ENCODE measurements around the gene MX1.

MX1 gene

GRCh38 chr21:41431788-41432548, 5.9 kb downstream of the MX1 start:
- DNase-seq (ENCODE audit: low read depth in 3 of 3, low spot score in 1 of 3): no peak

- no peak for DNase-seq (ENCODE audit: low read depth in 3 of 3, low spot score in 1 of 3)
Observed at GRCh38 chr21:41432562-41433460, 6.8 kb downstream of the MX1 start.

- no peak for DNase-seq (ENCODE audit: low read depth in 3 of 3, low spot score in 1 of 3)
Observed at GRCh38 chr21:41433566-41433965, 7.5 kb downstream of the MX1 start.

- no peak for DNase-seq (ENCODE audit: low read depth in 3 of 3, low spot score in 1 of 3)
Observed at GRCh38 chr21:41435706-41436105, 9.7 kb downstream of the MX1 start.

GRCh38 chr21:41437729-41438128, 11.7 kb downstream of the MX1 start:
- no peak for DNase-seq (ENCODE audit: low read depth in 3 of 3, low spot score in 1 of 3)

GRCh38 chr21:41438425-41439113, 12.5 kb downstream of the MX1 start:
- DNase-seq (ENCODE audit: low read depth in 3 of 3, low spot score in 1 of 3): no peak

GRCh38 chr21:41439248-41439647, 13.2 kb downstream of the MX1 start:
- no peak for DNase-seq (ENCODE audit: low read depth in 3 of 3, low spot score in 1 of 3)

GRCh38 chr21:41441546-41441945, 15.5 kb downstream of the MX1 start:
- no peak for DNase-seq (ENCODE audit: low read depth in 3 of 3, low spot score in 1 of 3)

- DNase-seq (ENCODE audit: low read depth in 3 of 3, low spot score in 1 of 3): no peak
Observed at GRCh38 chr21:41442481-41443186, 16.6 kb downstream of the MX1 start.

GRCh38 chr21:41443562-41443961, 17.5 kb downstream of the MX1 start:
- DNase-seq (ENCODE audit: low read depth in 3 of 3, low spot score in 1 of 3): no peak

- DNase-seq (ENCODE audit: low read depth in 3 of 3, low spot score in 1 of 3): no peak
Observed at GRCh38 chr21:41444703-41445464, 18.8 kb downstream of the MX1 start.

- DNase-seq (ENCODE audit: low read depth in 3 of 3, low spot score in 1 of 3): no peak
Observed at GRCh38 chr21:41445465-41445862, 19.4 kb downstream of the MX1 start.

GRCh38 chr21:41446586-41446985, 20.5 kb downstream of the MX1 start:
- no peak for DNase-seq (ENCODE audit: low read depth in 3 of 3, low spot score in 1 of 3)

GRCh38 chr21:41447356-41447755, 21.3 kb downstream of the MX1 start:
- DNase-seq (ENCODE audit: low read depth in 3 of 3, low spot score in 1 of 3): no peak

GRCh38 chr21:41449613-41450012, 23.6 kb downstream of the MX1 start:
- DNase-seq (ENCODE audit: low read depth in 3 of 3, low spot score in 1 of 3): no peak

- no peak for DNase-seq (ENCODE audit: low read depth in 3 of 3, low spot score in 1 of 3)
Observed at GRCh38 chr21:41451753-41452676, 26.0 kb downstream of the MX1 start.

- no peak for DNase-seq (ENCODE audit: low read depth in 3 of 3, low spot score in 1 of 3)
Observed at GRCh38 chr21:41453198-41453597, 27.2 kb downstream of the MX1 start.

GRCh38 chr21:41453761-41454160, 27.7 kb downstream of the MX1 start:
- no peak for DNase-seq (ENCODE audit: low read depth in 3 of 3, low spot score in 1 of 3)

- no peak for DNase-seq (ENCODE audit: low read depth in 3 of 3, low spot score in 1 of 3)
Observed at GRCh38 chr21:41458121-41458520, 32.1 kb downstream of the MX1 start.
